ENCODE data around the gene COQ7.

COQ7 gene

GRCh38 chr16:19093631-19094541 is 26.5 kb downstream of the COQ7 start:
- H3K4me3 ChIP-seq (ENCODE audit: low read depth, low read length) = no peak overlapping the region
- no peak for TF ChIP-seq CTCF (IDR thresholded peaks at IDR 0.05; ENCODE audit: borderline replicate concordance, insufficient read depth, low read depth, low read length)

DNA sequence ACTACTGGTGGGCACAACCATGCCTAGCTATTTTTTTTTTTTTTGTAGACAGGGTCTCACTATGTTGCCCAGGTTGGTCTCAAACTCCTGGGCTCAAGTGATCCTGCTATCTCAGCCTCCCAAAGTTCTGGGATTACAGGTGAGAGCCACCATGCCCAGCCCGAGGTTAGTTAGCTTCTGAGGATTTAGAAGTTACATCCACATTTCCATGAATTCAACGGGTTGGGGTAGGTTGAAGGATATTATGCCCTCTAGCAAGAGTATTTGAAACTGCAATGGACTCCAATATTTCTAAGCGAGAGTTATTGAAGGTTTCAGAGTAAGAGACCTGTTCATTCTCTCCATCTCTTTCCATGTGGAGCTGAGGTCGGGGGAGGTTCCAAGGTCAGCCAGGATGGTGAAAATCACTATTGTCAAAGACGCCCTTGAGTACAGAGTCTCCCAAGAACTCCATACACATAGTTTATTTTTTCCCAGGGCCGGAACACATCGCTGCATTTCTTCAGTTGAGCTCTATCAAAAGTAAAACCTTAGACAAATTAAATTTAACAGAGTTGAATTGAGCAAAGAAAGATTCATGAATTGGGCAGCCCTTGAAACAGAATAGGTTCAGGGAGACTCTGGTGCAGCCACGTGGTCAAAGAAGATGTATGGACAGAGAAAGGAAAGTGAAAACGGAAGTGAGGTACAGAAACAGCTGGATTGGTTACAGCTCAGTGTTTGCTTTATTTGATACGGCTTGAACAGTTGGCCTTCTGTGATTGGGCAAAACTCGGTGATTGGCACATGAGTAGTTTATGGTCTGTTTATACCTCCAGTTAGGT is 27.3 kb downstream of the COQ7 start:
- H3K4me3 ChIP-seq (ENCODE audit: low read depth, low read length) = no peak overlapping the region
- TF ChIP-seq CTCF (IDR thresholded peaks at IDR 0.05; ENCODE audit: borderline replicate concordance, insufficient read depth, low read depth, low read length) = no peak

DNA sequence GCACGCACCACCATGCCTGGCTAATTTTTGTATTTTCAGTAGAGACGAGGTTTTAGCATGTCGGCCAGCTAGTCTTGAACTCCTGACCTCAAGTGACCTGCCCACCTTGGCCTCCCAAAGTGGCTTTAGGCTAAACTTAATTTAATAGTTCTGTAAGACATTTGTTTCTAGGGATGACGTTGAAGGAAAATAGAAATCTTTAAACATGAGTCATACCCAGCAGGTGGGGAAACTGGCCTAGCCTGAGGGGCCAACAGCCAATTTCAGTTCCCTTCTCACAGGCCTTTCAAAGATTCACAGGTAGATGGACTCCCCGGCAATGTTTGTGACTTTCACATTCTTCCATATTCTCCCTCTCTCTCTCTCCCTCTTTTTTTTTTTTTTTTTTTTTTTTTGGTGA is 28.2 kb downstream of the COQ7 start:
- no peak for TF ChIP-seq CTCF (IDR thresholded peaks at IDR 0.05; ENCODE audit: borderline replicate concordance, insufficient read depth, low read depth, low read length)
- H3K4me3 ChIP-seq (ENCODE audit: low read depth, low read length) = no peak overlapping the region

DNA sequence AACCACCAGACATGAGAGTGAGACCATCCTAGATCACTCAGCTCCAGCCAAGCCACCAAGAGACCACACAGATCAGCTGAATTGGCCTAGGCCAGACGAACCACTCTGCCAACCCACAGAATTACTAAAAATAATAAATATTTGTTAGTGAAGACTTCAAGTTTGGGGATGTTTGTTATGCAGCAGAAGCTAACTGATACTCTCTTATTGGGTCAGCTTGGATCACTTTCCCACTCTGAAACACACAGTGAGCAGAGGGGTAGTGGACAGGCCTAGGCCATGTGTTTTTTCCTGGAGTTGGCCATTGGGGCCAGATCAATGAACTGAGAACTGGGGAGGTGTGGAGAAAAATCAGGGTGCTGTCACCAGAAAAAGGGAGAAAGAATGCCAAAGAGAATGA is 30.8 kb downstream of the COQ7 start:
- no peak for TF ChIP-seq CTCF (IDR thresholded peaks at IDR 0.05; ENCODE audit: borderline replicate concordance, insufficient read depth, low read depth, low read length)

GRCh38 chr16:19102187-19102872 is 34.9 kb downstream of the COQ7 start:
- no peak overlapping the region for H3K4me3 ChIP-seq (ENCODE audit: low read depth, low read length)
- no peak for TF ChIP-seq CTCF (IDR thresholded peaks at IDR 0.05; ENCODE audit: borderline replicate concordance, insufficient read depth, low read depth, low read length)

More for the DNA sequence above, 30.8 kb downstream of the COQ7 start:
- no peak overlapping the region for H3K4me3 ChIP-seq (ENCODE audit: low read depth, low read length)

DNA sequence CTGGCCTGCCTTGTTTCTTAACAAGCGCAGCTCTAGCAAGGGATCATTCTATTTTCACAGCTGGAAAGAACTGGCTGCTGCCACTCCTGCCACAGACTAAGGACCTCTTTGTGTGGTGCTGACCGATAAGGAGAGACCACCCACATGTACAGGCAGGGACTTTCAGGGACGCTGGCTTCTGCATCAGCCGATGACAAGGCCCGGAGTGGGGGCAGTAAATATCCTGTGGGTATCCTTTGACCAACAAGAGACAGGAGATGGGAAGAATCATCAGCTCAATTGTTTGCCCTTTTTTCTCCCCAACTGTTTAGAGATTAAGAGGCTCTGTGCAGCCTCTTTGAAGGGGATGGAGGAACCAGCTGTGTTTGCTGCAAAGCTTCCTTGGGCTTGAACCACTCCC is 37.2 kb downstream of the COQ7 start:
- TF ChIP-seq CTCF (IDR thresholded peaks at IDR 0.05; ENCODE audit: borderline replicate concordance, insufficient read depth, low read depth, low read length) = no peak
- H3K4me3 ChIP-seq (ENCODE audit: low read depth, low read length) = no peak overlapping the region

Data from GM12875 (cell line).